Measurements from ENCODE around the gene SDSL.

Gene SDSL

GRCh38 chr12:113445544-113446171 lies 23.5 kb downstream of the SDSL start:
- H3K9me3 ChIP-seq (ENCODE audit: control insufficient read depth, insufficient read depth, low read depth, low read length), result no peaks in the 10 kb centered on the region
- TF ChIP-seq ZNF571 (tag by site-specific recombination; IDR thresholded peaks at IDR 0.05) (no peak), ZNF155 (tag by site-specific recombination; IDR thresholded peaks at IDR 0.05) (no peak), ZFP37 (tag by site-specific recombination; IDR thresholded peaks at IDR 0.05) (no peak), ZSCAN30 (tag by site-specific recombination; IDR thresholded peaks at IDR 0.05) (no peak), ZSCAN16 (tag by site-specific recombination; IDR thresholded peaks at IDR 0.05) (no peak), BCL6B (tag by site-specific recombination; IDR thresholded peaks at IDR 0.05) (no peak), ZNF10 (tag by site-specific recombination; IDR thresholded peaks at IDR 0.05) (no peak), PRDM4 (tag by site-specific recombination; IDR thresholded peaks at IDR 0.05) (no peak), ZNF501 (tag by site-specific recombination; IDR thresholded peaks at IDR 0.05) (no peak), ZNF624 (tag by site-specific recombination; IDR thresholded peaks at IDR 0.05) (no peak), ZNF510 (tag by site-specific recombination; IDR thresholded peaks at IDR 0.05; ENCODE audit: insufficient replicate concordance) (no peak), ZNF23 (tag by site-specific recombination; IDR thresholded peaks at IDR 0.05; ENCODE audit: borderline replicate concordance) (no peak), GLI4 (tag by site-specific recombination; IDR thresholded peaks at IDR 0.05) (no peak), ZNF645 (tag by site-specific recombination; IDR thresholded peaks at IDR 0.05) (no peak), SCRT1 (tag by site-specific recombination; IDR thresholded peaks at IDR 0.05; ENCODE audit: borderline replicate concordance) (no peak), ZNF394 (tag by site-specific recombination; IDR thresholded peaks at IDR 0.05; ENCODE audit: borderline replicate concordance) (no peak), ZNF513 (tag by site-specific recombination; IDR thresholded peaks at IDR 0.05) (no peak), ZSCAN18 (tag by site-specific recombination; IDR thresholded peaks at IDR 0.05) (no peak), ZNF670 (tag by site-specific recombination; IDR thresholded peaks at IDR 0.05; ENCODE audit: low read depth) (no peak), ZNF366 (tag by site-specific recombination; conservative IDR thresholded peaks at IDR 0.05) (no peak)
- no peaks in the 10 kb centered on the region for H3K36me3 ChIP-seq (ENCODE audit: control insufficient read depth in 2 of 2, insufficient read depth in 1 of 2, low read length in 2 of 2)
- no peak overlapping the region for H3K4me3 ChIP-seq (ENCODE audit: low read depth, low read length)
- no peaks in the 10 kb centered on the region for H3K4me1 ChIP-seq (ENCODE audit: control insufficient read depth, insufficient read depth, low read length)
- ChIA-PET CTCF (interaction anchor here (0.6 to 1.9 kb wide), 7 partner anchors 16 to 1409 kb away, joined by 3 to 9 read pairs (median 6); no protein-coding TSS in a partner anchor), POLR2A (interaction anchor here (0.7 kb wide), 1 partner anchor 20 kb away, joined by 3 read pairs; no protein-coding TSS in a partner anchor)
- H3K27ac ChIP-seq (ENCODE audit: extremely low read depth, low read depth, low read length), result no peak overlapping the region

Measured in HEK293 (cell line).